ENCODE data around the gene HLA-DRB5. TPM values are rescaled to one million over a fixed set of nuclear protein-coding genes. Genes with fewer than 3 reads are reported as not detected.
"Not testable (repeated sequence)": the region's sequence is repeated elsewhere in the genome, so short reads cannot be mapped to it uniquely, and the experiment has no call there.

The HLA-DRB5 gene
- polyA plus RNA-seq, 1 donor from 2014 or later: 92.6 TPM

DNA sequence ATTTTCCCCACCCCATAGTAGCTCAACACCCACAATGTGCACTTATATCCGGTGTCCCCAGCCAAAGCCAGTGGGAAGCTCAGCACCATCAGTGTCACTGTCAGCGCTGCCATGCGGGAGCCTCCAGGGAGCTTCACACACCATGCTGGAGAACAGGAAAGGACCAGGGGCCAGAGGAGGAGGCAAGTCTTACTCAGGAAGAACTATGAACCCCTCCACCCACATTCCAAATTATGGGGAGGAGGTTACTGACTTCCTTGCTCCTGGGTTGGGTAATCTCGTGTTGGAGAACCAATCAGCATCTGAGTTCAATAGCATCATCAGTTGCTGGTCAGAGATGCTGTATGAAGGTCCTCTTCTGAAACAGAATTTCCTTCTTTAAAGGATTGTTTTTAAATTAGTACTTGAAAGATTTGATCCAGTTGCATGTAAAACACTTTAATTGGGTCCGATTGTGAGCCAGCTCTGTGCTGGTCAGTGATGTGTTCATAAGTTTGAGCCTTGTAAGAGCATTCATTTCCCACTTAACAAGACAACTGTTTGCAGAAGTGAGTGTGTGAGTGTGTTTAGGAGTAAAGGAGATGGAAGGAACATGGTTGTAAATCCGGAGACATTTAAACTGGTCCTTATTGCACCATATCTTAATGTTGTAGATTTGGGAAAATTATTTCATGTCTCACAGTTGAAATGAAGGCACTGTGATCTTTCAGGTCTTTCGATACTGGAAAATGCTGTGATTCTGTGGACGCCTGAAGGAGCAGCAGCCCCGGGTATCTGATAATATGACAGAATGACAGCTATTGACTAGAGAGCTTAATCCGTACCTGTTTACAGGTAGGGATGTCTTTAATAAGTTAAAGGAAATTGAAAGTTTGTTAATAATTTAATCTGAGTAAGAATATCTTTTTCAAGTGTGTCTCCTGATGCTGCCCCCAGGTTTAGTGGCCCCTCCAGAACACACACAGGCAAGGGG, 56.4 kb downstream of the HLA-DRB5 start:
- not testable (repeated sequence) for H3K27me3 Mint-ChIP-seq, H3K9me3 Mint-ChIP-seq
- peak overlapping the region; percentile 81 to 94 (median 86) for H3K4me3 Mint-ChIP-seq

DNA sequence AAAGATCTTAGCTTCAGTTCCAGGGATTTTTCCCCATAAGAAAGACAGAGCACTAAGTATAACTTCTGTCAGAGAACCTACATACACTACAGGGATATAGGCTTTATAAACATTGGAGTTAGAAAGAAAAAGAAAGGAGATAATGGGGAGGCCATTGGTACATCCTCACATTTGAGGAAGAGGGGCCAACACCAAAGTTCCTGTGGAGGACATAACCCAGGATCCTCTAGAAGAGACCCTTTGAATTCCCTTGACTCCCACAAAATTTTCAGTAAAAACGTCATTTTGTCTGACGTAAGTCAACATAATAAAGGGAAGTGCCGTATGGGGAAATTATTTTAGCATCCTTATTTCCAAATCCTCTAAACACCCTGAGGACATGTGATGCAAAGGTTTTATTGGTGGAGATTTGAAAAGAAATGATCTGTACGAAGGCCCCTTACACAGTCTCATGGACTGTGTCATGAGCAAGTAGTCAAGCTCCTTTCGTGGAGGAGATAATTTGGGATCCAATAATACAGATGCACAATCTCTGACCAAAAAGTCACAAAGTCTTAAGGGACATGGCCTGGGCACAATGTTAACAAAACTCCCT, 57.2 kb downstream of the HLA-DRB5 start:
- Mint-ChIP-seq H3K36me3 (peaks cover 4% of the 10 kb centered on the region), H3K27ac (peak overlapping the region; percentile 95 to 100 (median 99)), H3K4me3 (peak overlapping the region; percentile 81 to 94 (median 88)), H3K4me1 (peaks cover 13 to 25% (median 22%) of the 10 kb centered on the region in 3 donors), H3K27me3 (peaks cover 1% of the 10 kb centered on the region), H3K9me3 (peaks cover 0 to 3% (median 0%) of the 10 kb centered on the region in 3 donors)

More for the DNA sequence above, 56.4 kb downstream of the HLA-DRB5 start:
- not testable (repeated sequence) for H3K36me3 Mint-ChIP-seq
- peak overlapping the region; percentile 95 to 100 (median 99) for H3K27ac Mint-ChIP-seq
- H3K4me1 Mint-ChIP-seq: peaks cover 13 to 24% (median 22%) of the 10 kb centered on the region in 3 donors

DNA sequence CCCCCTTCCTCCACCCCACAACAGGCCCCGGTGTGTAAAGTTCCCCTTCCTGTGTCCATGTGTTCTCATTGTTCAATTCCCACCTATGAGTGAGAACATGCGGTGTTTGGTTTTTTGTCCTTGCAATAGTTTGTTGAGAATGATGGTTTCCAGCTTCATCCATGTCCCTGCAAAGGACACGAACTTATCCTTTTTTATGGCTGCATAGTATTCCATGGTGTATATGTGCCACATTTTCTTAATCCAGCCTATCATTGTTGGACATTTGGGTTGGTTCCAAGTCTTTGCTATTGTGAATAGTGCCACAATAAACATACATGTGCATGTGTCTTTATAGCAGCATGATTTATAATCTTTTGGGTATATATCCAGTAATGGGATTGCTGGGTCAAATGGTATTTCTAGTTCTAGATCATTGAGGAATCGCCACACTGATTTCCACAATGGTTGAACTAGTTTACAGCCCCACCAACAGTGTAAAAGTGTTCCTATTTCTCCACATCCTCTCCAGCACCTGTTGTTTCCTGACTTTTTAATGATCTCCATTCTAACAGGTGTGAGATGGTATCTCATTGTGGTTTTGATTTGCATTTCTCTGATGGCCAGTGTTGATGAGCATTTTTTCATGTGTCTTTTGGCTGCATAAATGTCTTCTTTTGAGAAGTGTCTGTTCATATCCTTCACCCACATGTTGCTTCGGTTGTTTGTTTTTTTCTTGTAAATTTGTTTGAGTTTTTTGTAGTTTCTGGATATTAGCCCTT, 62.2 kb downstream of the HLA-DRB5 start:
- not testable (repeated sequence) for H3K36me3 Mint-ChIP-seq, H3K9me3 Mint-ChIP-seq, H3K27me3 Mint-ChIP-seq, H3K4me3 Mint-ChIP-seq
- Mint-ChIP-seq H3K27ac (peak overlapping the region in 1 of 3 donors; percentile 66), H3K4me1 (peaks cover 7 to 11% (median 8%) of the 10 kb centered on the region in 3 donors)

Other genes starting within 250 kb of the HLA-DRB5 start
- 0.13 TPM for gene TSBP1, start 158.4 kb downstream of the HLA-DRB5 start, polyA plus RNA-seq
- gene BTNL2, start 123.1 kb downstream of the HLA-DRB5 start, polyA plus RNA-seq: not detected
- gene HLA-DRA, start 90.4 kb downstream of the HLA-DRB5 start, polyA plus RNA-seq: 8,827 TPM
- 1,928 TPM for gene HLA-DRB1, start 59.6 kb upstream of the HLA-DRB5 start, polyA plus RNA-seq
- 377 TPM for gene HLA-DQA1, start 107.1 kb upstream of the HLA-DRB5 start, polyA plus RNA-seq
- 155 TPM for gene HLA-DQB1, start 136.4 kb upstream of the HLA-DRB5 start, polyA plus RNA-seq
- 167 TPM for gene HLA-DQA2, start 211.1 kb upstream of the HLA-DRB5 start, polyA plus RNA-seq
- 121 TPM for gene HLA-DQB2, start 233.2 kb upstream of the HLA-DRB5 start, polyA plus RNA-seq

Data from IgD-negative memory B cell (primary cell).